ENCODE results near the gene LAMB2. TPM values are rescaled to one million over a fixed set of nuclear protein-coding genes. Genes with fewer than 3 reads are reported as not detected.

The LAMB2 gene
- total RNA-seq, 1 donor from 2014 or later = 515 TPM

DNA sequence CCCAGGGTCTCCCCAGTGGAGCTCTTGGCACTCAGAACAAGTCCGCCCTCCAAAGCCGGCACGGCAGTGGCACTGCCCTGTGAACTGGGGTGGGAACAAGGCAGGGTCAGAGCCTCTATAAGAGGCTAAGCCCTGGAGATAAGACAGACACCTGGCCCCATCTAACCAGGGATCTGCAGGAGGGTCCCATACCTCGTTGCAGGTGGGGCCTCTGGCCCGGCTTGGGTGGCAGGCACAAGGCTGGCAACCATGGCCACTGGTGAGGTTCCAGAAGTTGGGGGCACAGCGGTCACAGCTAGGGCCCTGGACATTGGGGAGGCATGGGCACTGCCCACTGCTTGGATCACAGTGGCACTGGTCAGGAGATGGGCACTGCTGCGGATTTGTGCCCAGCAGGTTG, 8.6 kb downstream of the LAMB2 start:
- ATAC-seq (no peak), DNase-seq (ENCODE audit: low spot score) (no peak)
- intact Hi-C loops (cut with DNase I) = no loop called here

DNA sequence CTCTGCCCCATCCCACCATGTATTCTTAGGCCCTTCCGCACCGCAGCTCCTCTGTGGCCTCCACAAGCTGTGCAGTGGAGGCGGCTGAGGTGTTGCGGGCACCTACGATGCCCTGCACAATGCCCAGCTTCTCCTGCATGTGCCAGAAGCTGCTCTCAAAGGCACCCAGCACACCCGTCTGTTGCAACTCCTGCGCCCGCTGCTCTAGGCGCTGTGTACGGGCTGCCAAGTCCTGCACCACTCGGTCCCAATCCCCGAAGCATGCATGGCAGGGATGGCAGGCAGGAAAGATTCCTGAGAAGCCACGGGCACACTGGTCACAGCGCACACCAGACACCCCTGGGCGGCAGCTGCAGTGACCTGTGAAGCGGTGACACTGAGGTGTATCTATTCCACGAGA, 9.2 kb downstream of the LAMB2 start:
- DNase-seq (ENCODE audit: low spot score) (no peak), ATAC-seq (no peak)
- intact Hi-C loops (cut with DNase I) = no loop called here

GRCh38 chr3:49122886-49123545, 9.8 kb downstream of the LAMB2 start:
- intact Hi-C loops (cut with DNase I) = no loop called here
- no peak for DNase-seq (ENCODE audit: low spot score)

GRCh38 chr3:49122451-49122850, 10.4 kb downstream of the LAMB2 start:
- intact Hi-C loops (cut with DNase I) = no loop called here
- DNase-seq (ENCODE audit: low spot score) = no peak
- ATAC-seq = no peak

More at GRCh38 chr3:49122886-49123545, 9.8 kb downstream of the LAMB2 start:
- no peak for ATAC-seq

DNA sequence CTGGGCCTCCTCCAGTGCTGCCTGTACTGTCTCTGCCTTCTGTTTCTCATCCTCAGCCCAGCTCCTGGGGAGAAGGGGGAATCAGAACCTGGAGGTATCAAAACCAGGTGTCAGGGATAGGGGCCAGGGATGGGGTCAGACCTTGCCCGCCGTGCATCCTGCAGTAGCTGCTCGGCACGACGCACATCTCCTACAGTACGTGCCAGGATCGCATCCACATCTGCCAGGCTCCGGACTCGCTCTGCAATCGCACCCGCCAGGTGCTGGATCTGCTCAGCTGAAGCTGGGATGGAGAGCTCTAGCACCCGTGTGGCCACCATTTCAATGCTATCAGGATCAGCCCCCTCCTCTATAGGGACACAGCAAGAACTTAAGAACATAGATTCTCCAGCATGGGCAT, 10.8 kb downstream of the LAMB2 start:
- DNase-seq (ENCODE audit: low spot score) (no peak), ATAC-seq (no peak)
- intact Hi-C loops (cut with DNase I) = no loop called here

DNA sequence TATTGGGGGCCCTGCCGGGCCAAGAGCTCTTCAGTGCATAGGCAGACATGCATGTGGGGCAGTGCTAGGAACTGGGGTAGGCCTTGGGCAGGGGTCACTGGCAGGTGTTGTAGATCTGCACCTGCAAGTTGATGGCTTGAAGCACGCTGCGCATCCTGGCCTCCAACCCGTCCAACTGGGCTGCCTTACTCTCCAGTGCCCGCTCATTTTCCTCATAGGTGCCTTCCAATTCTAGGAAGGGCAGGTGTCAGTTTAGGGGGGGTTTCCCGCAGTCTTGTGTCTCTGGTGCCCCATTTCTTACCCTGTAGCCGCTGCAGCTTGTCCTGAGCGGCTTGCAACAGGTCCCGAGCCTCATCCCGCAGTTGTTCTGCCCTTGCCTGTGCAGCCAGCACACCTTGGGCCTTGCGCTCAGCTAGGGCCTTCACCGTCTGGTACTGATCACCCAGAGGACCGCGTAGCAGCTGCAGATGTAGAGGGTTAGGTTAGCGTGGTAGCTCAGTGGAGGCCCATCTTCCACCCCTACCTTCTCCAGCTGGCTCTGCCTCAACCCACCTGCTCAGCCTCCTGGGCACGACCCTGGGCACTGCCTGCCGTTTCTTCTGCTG, 11.6 kb downstream of the LAMB2 start:
- no peak for DNase-seq (ENCODE audit: low spot score)
- intact Hi-C loops (cut with DNase I) = no loop called here
- peak; percentile 5 for ATAC-seq

DNA sequence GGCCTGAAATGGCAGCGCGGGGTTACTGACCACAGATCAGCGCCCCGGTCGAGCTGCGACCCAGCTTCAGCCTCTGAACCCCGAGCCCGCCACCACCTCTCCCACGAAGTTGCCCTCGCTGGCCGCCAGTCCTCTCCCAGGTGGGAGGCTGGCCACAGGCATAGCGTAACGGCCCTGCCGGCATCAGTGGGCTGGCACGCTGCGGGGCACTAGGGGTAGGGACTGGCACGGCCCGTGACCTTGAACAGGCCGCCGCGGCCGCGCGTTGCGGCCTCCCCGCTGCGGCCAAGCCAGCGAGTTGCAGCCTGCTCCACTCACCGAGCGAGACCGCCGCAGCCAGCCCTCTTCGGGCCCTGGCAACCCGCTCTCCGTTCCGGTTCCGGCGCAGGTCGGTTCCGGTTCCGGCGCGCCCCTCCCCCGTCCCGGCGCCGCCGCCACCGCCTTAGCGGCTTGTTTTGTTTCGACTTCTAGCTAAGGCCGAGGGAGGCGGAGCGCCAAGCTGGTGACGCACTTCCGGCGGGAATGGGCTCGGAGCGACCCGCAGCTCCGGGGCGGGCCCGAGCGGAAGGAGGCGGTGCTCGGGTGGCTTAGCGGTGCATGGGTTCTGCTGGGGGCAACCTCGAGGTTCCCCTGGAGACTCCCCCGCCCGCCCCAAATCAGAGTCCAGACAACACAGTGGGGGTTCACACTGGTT, 12.3 kb downstream of the LAMB2 start, which contains the start of gene USP19:
TSS of gene USP19 (minus strand) at position 386 of the 694 bp plus-strand sequence. CDS start 1,678 bp downstream, outside the sequence.
- DNase-seq (ENCODE audit: low spot score) = peak; percentile 98
- ATAC-seq = peak; percentile 97
- intact Hi-C loops (cut with DNase I) = no loop called here

GRCh38 chr3:49120096-49120437, 12.8 kb downstream of the LAMB2 start:
- intact Hi-C loops (cut with DNase I) = no loop called here
- no peak for DNase-seq (ENCODE audit: low spot score)
- no peak for ATAC-seq

- DNase-seq (ENCODE audit: low spot score) = no peak
- ATAC-seq = no peak
- intact Hi-C loops (cut with DNase I) = no loop called here
Observed at GRCh38 chr3:49119439-49119838, 13.4 kb downstream of the LAMB2 start.

GRCh38 chr3:49119036-49119435, 13.8 kb downstream of the LAMB2 start:
- intact Hi-C loops (cut with DNase I) = no loop called here
- no peak for ATAC-seq
- DNase-seq (ENCODE audit: low spot score) = no peak

DNA sequence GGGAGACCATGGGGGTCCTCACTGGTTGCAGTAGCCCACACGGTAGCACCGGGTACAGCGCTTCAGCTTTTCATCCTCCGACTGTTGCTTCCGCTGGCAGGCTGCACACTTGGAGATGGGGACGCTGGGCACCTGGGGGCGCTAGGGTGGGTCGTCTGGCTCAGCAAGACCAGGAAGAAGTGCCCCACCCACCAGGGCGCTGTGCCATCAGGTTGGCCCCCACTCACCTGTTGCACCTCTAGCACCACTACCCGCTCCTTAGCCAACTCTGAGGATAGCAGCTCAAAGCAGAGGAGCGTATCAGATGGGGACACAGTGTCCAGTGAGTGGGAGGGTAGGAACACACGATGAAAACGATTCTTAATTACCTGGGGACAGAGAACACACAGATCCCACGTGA, 20.6 kb downstream of the LAMB2 start:
- DNase-seq (ENCODE audit: low spot score) (no peak), ATAC-seq (no peak)
- intact Hi-C loops (cut with DNase I) = no loop called here

DNA sequence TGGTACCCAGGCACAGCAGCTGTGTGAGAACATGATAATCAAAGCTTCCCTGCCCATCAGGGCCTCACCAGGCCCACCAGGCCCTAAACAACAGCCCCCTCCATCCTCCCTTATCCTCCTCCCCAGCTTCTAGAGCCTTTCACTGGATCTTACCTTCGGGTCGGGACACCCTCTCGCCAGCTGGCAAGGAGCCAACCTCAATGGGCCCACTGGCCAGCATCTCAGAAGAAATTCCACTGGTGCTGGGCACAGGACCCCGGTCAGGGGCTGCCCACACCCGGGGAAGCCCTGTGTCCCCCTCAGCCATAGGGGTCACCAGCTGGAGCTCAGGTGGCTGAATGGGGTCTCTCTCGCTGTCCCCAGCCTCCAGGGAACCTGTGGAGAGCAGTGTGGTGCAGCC, 21.5 kb downstream of the LAMB2 start:
- intact Hi-C loops (cut with DNase I) = no loop called here
- DNase-seq (ENCODE audit: low spot score) = no peak
- no peak for ATAC-seq

GRCh38 chr3:49110780-49111179, 22.1 kb downstream of the LAMB2 start:
- intact Hi-C loops (cut with DNase I) = no loop called here
- ATAC-seq = no peak

GRCh38 chr3:49108346-49108745, 24.5 kb downstream of the LAMB2 start:
- intact Hi-C loops (cut with DNase I) = no loop called here
- ATAC-seq = no peak
- DNase-seq (ENCODE audit: low spot score) = no peak

More at GRCh38 chr3:49110780-49111179, 22.1 kb downstream of the LAMB2 start:
- no peak for DNase-seq (ENCODE audit: low spot score)

GRCh38 chr3:49104427-49105291, 28.2 kb downstream of the LAMB2 start, which contains the start of gene QARS1:
TSS of gene QARS1 (minus strand) at chr3:49104757. CDS start at chr3:49104733, 24 bp downstream.
- ATAC-seq = peak; percentile 99
- peak; percentile 95 for DNase-seq (ENCODE audit: low spot score)
- intact Hi-C loops (cut with DNase I) = no loop called here

GRCh38 chr3:49104052-49104426, 28.8 kb downstream of the LAMB2 start:
- intact Hi-C loops (cut with DNase I) = no loop called here
- ATAC-seq = no peak
- DNase-seq (ENCODE audit: low spot score) = no peak

DNA sequence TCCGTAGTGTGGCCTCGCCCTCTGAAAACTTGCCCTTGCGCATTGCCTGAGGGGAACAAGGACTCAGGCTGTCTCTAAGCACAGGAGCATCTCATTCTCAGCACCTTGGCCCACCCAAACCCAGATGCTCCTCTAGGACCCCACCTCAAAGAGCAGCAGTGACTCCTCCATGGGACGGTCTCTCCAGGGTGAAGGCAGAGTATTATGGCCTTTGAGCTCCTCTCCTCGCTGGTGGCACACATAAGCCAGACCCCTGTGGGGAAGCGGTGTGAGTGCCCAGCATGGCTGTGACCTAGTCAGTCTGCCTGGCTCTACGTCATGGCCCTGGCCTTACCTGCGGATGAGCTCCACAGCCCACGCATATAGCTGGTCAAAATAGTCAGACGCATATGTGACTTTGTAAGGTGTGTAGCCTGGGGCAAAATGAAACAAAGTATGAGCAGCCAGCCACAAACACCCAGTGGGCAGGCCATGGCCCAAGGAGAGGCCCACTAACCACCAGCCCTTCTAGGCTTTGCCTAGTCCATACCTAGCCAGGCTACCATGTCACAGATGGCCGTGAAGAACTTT, 32.7 kb downstream of the LAMB2 start:
- ATAC-seq = no peak
- no peak for DNase-seq (ENCODE audit: low spot score)

GRCh38 chr3:49098910-49099630, 33.8 kb downstream of the LAMB2 start:
- ATAC-seq = no peak
- DNase-seq (ENCODE audit: low spot score) = no peak
- intact Hi-C loops (cut with DNase I) = no loop called here

More for the DNA sequence above, 32.7 kb downstream of the LAMB2 start:
- intact Hi-C loops (cut with DNase I) = no loop called here
